HepG2 (cell line): Measurements from ENCODE around the gene EXOC6B. TPM values are rescaled to one million over a fixed set of nuclear protein-coding genes. Genes with fewer than 3 reads are reported as not detected.

Experiments used
- ATAC-seq: fragments of 200-7000 bp; cut with Tn5 transposase; 3 replicates; pipeline ENCODE4 v1.9.1; 2020; ENCODE audit warnings: mild to moderate bottlenecking, moderate library complexity
- BruUV-seq: library from RNA; stranded (reverse); fragments of 400-500 nt; replicated peaks from 2 replicates; lab custom pipeline; 2021; lab: Mats Ljungman, UMichigan
- CTCF ChIA-PET: fragments of 300-600 bp; formaldehyde crosslinking; extraction: SDS; loops from one replicate; lab custom pipeline; 2021; ENCODE audit warnings: low total read pairs, inconsistent platforms, low intra/inter-chr PET ratio; lab: Yijun Ruan, JAX
- POLR2A ChIA-PET: fragments of 350-600 bp; sonication (Branson Sonifier 250); formaldehyde crosslinking; loops from one replicate; lab custom pipeline; 2020; ENCODE audit warnings: antibody characterized with exemption, inconsistent platforms; lab: Yijun Ruan, JAX
- DNase-seq: peaks from one replicate; pipeline ENCODE4 v3.0.0-alpha.2; 2015; ENCODE audit warnings: low spot score
- FAIRE-seq: peaks from 3 replicates; lab custom pipeline; 2011; peaks lifted over from hg19 to GRCh38; lab: Jason Lieb, UNC
- H2AFZ ChIP-seq: one replicate; pipeline ENCODE4 v1.6.1; 2011; ENCODE audit warnings: low read length, inconsistent platforms
- H3K27ac ChIP-seq: fragments of 300-600 bp; 3 replicates; pipeline ENCODE4 v1.8.0; 2011; ENCODE audit warnings: mixed run types, mild to moderate bottlenecking, mixed read lengths, low read length, inconsistent platforms; ENCODE audit not compliant: insufficient read depth; ENCODE audit errors: extremely low read length
- H3K27me3 ChIP-seq, 2 experiments: fragments of 200-600 bp in 1 of 2; 2 replicates in 1 of 2; 3 replicates in 1 of 2; pipeline versions ENCODE4 v1.6.0 to v1.8.0; 2011; ENCODE audit warnings: low read length in 2 of 2, mild to moderate bottlenecking in 2 of 2, moderate library complexity in 2 of 2, inconsistent platforms in 1 of 2; ENCODE audit not compliant: insufficient read depth in 2 of 2, control insufficient read depth in 1 of 2
- H3K36me3 ChIP-seq, 2 experiments: fragments of 200-600 bp in 1 of 2; replicated peaks in 1 of 2; 2 replicates in 1 of 2; 3 replicates in 1 of 2; pipeline versions ENCODE4 v1.5.1 to v1.8.0; 2011; ENCODE audit warnings: low read length in 2 of 2, inconsistent platforms in 1 of 2; ENCODE audit not compliant: insufficient read depth in 2 of 2, control insufficient read depth in 1 of 2
- H3K4me1 ChIP-seq: 2 replicates; pipeline ENCODE4 v1.5.1; 2012; ENCODE audit warnings: low read length, inconsistent platforms; ENCODE audit not compliant: insufficient read depth
- H3K4me2 ChIP-seq: 2 replicates; pipeline ENCODE4 v1.6.0; 2011; ENCODE audit warnings: low read depth, low read length, inconsistent platforms
- H3K4me3 ChIP-seq, 3 experiments: fragments of 200-600 bp in 1 of 3; sonication (generic), shearing (Covaris generic) in 1 of 3; replicated peaks in 1 of 3; 2 replicates each; pipeline ENCODE4 v1.5.1; 2011 to 2016; ENCODE audit warnings: low read length in 3 of 3, inconsistent platforms in 2 of 3, low read depth in 2 of 3, mild to moderate bottlenecking in 2 of 3, control low read depth in 1 of 3, mixed read lengths in 1 of 3; ENCODE audit not compliant: insufficient read depth in 1 of 3
- H3K79me2 ChIP-seq: one replicate; pipeline ENCODE4 v1.6.1; 2011; ENCODE audit warnings: low read length, inconsistent platforms; ENCODE audit not compliant: insufficient read depth
- H3K9ac ChIP-seq: 2 replicates; pipeline ENCODE4 v1.6.0; 2011; ENCODE audit warnings: mild to moderate bottlenecking, low read depth, low read length, inconsistent platforms; ENCODE audit not compliant: insufficient read depth
- H3K9me3 ChIP-seq: 2 replicates; pipeline ENCODE4 v1.5.1; 2012; ENCODE audit warnings: mild to moderate bottlenecking, low read length
- H4K20me1 ChIP-seq: 2 replicates; pipeline ENCODE4 v1.6.0; 2011; ENCODE audit warnings: inconsistent platforms, mild to moderate bottlenecking, low read length, moderate library complexity; ENCODE audit not compliant: insufficient read depth
- HDAC6 ChIP-seq: fragments of 200-600 bp; sonication (generic); IDR thresholded peaks from 2 replicates; pipeline ENCODE4 v1.7.0; 2017; ENCODE audit warnings: mild to moderate bottlenecking, antibody characterized with exemption, low read length, low read depth
- ISX ChIP-seq: sonication (generic); formaldehyde crosslinking; conservative IDR thresholded peaks from 2 replicates; pipeline ENCODE4 v1.5.0; 2020; ENCODE audit warnings: missing genetic modification reagents
- KLF13 ChIP-seq: sonication (generic); formaldehyde crosslinking; IDR thresholded peaks from 2 replicates; pipeline ENCODE4 v1.4.0; 2020; ENCODE audit warnings: mild to moderate bottlenecking, missing genetic modification reagents
- ZNF101 ChIP-seq: sonication (generic); formaldehyde crosslinking; IDR thresholded peaks from 2 replicates; pipeline ENCODE4 v1.4.0; 2020; ENCODE audit warnings: mild to moderate bottlenecking, low read depth, missing genetic modification reagents, borderline replicate concordance
- WGBS: methylation state at CpG from one replicate; pipeline ENCODE4 v1.1.6; 2017; ENCODE audit warnings: low lambda C conversion rate; 5-methylcytosine and 5-hydroxymethylcytosine counted together
- in situ Hi-C: cut with HindIII; loops from 2 replicates; pipeline ENCODE4 v1.10.0; 2017; ENCODE audit warnings: low pct_unique_long_range_greater_than_20kb; ENCODE audit not compliant: extremely low pct_ligation_motif_present
- intact Hi-C: fragments of 100-400 bp; cut with micrococcal nuclease; formaldehyde crosslinking; loops from one replicate; pipeline ENCODE4 v1.10.0; 2022; ENCODE audit not compliant: unreplicated experiment
- polyA plus RNA-seq, 8 experiments: library from polyadenylated mRNA; depleted of rRNA in 3 of 8; stranded (reverse) in 7 of 8; unstranded in 1 of 8; fragments of >200 nt; fragmentation: Illumina TruSeq in 4 of 8; extraction: Trizol in 4 of 8; gene quantifications; 2 replicates each; pipeline versions ENCODE4 v1.2.1 to v1.2.3, GENCODE V29; 2011 to 2016; ENCODE audit warnings: low read depth in 4 of 8, missing spikeins in 1 of 8, mixed read lengths in 1 of 8; ENCODE audit not compliant: insufficient read depth in 1 of 8
- total RNA-seq, 5 experiments: library from RNA; depleted of rRNA; stranded (reverse); fragments of >200 nt; fragmentation: Illumina TruSeq; extraction: Trizol; gene quantifications; 2 replicates each; pipeline ENCODE4 v1.2.3, GENCODE V29; 2016; ENCODE audit warnings: low read depth in 1 of 5
- TF ChIP-seq, protein P1 (sequence below): IDR thresholded peaks from 2 replicates; pipeline ENCODE4 v1.6.1; 2016; ENCODE audit warnings: missing compliant biosample characterization, missing genetic modification reagents, borderline replicate concordance
- TF ChIP-seq, protein P2 (sequence below): sonication (generic); formaldehyde crosslinking; conservative IDR thresholded peaks from 2 replicates; pipeline ENCODE4 v1.8.0; 2022; ENCODE audit warnings: low read depth, missing genetic modification reagents

Gene EXOC6B
- total and polyA plus RNA-seq, 2 of the 13 experiments (the other 11 are each of a cell fraction or from before 2014, with no cell fraction given) = 9.1 to 15.9 TPM

DNA sequence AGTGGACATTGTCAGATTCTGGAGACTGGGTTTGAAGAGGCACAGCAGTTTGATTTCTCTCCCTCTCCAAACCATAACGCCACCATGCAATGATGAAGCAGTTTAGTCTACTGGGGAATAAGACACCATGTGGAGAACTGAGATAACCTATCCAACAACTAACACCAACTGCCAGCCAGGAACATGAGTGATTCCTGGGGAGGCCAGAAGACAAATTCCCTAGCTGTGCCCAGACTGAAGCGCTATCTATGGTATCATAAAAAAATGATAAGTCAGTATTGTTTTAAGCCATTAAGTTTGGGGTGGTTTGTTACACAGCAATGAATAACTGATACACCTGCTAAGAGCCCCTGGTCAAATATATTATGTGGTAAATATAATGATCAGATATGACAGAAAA, 129.3 kb downstream of the EXOC6B start:
- Histone ChIP-seq H3K27ac (no peak overlapping the region), H3K4me3 (no peak overlapping the region), H3K9ac (no peak overlapping the region), H3K27me3 (no peaks in the 10 kb centered on the region), H3K9me3 (no peaks in the 10 kb centered on the region), H3K4me2 (no peak overlapping the region), H2AFZ (no peak overlapping the region), H3K4me1 (peaks cover 21% of the 10 kb centered on the region), H3K36me3 (no peaks in the 10 kb centered on the region; a peak in 1 of 5 replicates), H3K79me2 (no peaks in the 10 kb centered on the region), H4K20me1 (peaks cover 4% of the 10 kb centered on the region; the same call in 1 of the 2 replicates)
- no peak for ATAC-seq
- no peak for TF ChIP-seq ISX (CRISPR knock-in tag)
- no peak for TF ChIP-seq KLF13 (CRISPR knock-in tag)
- TF ChIP-seq, protein P1, sequence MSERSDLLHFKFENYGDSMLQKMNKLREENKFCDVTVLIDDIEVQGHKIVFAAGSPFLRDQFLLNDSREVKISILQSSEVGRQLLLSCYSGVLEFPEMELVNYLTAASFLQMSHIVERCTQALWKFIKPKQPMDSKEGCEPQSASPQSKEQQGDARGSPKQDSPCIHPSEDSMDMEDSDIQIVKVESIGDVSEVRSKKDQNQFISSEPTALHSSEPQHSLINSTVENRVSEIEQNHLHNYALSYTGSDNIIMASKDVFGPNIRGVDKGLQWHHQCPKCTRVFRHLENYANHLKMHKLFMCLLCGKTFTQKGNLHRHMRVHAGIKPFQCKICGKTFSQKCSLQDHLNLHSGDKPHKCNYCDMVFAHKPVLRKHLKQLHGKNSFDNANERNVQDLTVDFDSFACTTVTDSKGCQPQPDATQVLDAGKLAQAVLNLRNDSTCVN (CRISPR knock-in tag) = no peak
- FAIRE-seq = no peak
- 100% methylated on average over 2 of the region's 2 CpGs for WGBS
- BruUV-seq = no TSS peak
- POLR2A ChIA-PET = no interaction called here
- DNase-seq = no peak
- CTCF ChIA-PET = no interaction called here
- in situ Hi-C loops (no loop called here), intact Hi-C loops (loop anchor here (10.0 kb wide), 1 partner anchor 1798 kb away; the partner anchor contains the start of gene LBX2)

DNA sequence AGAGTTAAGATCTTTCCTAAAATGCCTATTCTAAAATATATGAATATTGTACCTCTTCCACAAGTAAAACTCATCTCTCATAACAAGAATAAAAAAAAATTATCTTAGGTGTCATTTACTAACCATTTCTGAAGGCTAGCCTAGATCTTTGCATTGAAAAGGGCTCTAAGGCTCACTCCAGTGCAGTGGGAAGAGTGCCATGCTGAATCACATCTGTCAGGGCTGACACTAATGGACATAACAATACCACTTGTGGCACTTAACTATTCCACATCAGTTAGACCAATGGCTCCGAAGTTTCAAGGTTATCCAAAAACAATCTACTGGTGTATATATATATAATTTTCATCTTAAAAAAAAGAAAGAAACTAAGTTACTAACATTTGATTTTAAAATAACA, 130.2 kb downstream of the EXOC6B start:
- Histone ChIP-seq H3K4me2 (no peak overlapping the region), H4K20me1 (peaks cover 4% of the 10 kb centered on the region; the same call in 1 of the 2 replicates), H3K4me3 (no peak overlapping the region), H3K4me1 (peaks cover 21% of the 10 kb centered on the region), H2AFZ (no peak overlapping the region), H3K27ac (no peak overlapping the region), H3K27me3 (no peaks in the 10 kb centered on the region), H3K79me2 (no peaks in the 10 kb centered on the region), H3K36me3 (no peaks in the 10 kb centered on the region; a peak in 1 of 5 replicates), H3K9me3 (no peaks in the 10 kb centered on the region), H3K9ac (no peak overlapping the region)
- ChIA-PET CTCF (no interaction called here), POLR2A (no interaction called here)
- 89% methylated on average over 1 of the region's 1 CpG for WGBS
- no peak for TF ChIP-seq HDAC6
- TF ChIP-seq ZNF101 (CRISPR knock-in tag) = no peak
- TF ChIP-seq, protein P2, sequence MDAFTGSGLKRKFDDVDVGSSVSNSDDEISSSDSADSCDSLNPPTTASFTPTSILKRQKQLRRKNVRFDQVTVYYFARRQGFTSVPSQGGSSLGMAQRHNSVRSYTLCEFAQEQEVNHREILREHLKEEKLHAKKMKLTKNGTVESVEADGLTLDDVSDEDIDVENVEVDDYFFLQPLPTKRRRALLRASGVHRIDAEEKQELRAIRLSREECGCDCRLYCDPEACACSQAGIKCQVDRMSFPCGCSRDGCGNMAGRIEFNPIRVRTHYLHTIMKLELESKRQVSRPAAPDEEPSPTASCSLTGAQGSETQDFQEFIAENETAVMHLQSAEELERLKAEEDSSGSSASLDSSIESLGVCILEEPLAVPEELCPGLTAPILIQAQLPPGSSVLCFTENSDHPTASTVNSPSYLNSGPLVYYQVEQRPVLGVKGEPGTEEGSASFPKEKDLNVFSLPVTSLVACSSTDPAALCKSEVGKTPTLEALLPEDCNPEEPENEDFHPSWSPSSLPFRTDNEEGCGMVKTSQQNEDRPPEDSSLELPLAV (CRISPR knock-in tag) = no peak
- no peak for DNase-seq
- BruUV-seq = no TSS peak
- in situ Hi-C loops = no loop called here
- ATAC-seq = no peak
- no peak for FAIRE-seq
- intact Hi-C loops = loop anchor here (1.0 to 10.0 kb wide), 2 partner anchors 29 to 1799 kb away; partner anchors contain the start of gene LBX2
